ENCODE results near the gene ACKR1.

ACKR1 gene

GRCh38 chr1:159203610-159204009, 1.1 kb upstream of the ACKR1 start:
- TF ChIP-seq CTCF (IDR thresholded peaks at IDR 0.05; ENCODE audit: extremely low read depth, missing control alignments), result no peak
- DNase-seq (ENCODE audit: low spot score), result no peak

- no peak for TF ChIP-seq CTCF (IDR thresholded peaks at IDR 0.05; ENCODE audit: extremely low read depth, missing control alignments)
- DNase-seq (ENCODE audit: low spot score), result no peak
Measured at GRCh38 chr1:159205225-159205624, 550 bp downstream of the ACKR1 start.

GRCh38 chr1:159206110-159206509, 1.4 kb downstream of the ACKR1 start:
- TF ChIP-seq CTCF (IDR thresholded peaks at IDR 0.05; ENCODE audit: extremely low read depth, missing control alignments), result no peak
- DNase-seq (ENCODE audit: low spot score), result no peak

GRCh38 chr1:159207080-159207479, 2.4 kb downstream of the ACKR1 start:
- no peak for TF ChIP-seq CTCF (IDR thresholded peaks at IDR 0.05; ENCODE audit: extremely low read depth, missing control alignments)
- DNase-seq (ENCODE audit: low spot score), result no peak

- no peak for TF ChIP-seq CTCF (IDR thresholded peaks at IDR 0.05; ENCODE audit: extremely low read depth, missing control alignments)
- DNase-seq (ENCODE audit: low spot score), result no peak
Measured at GRCh38 chr1:159207774-159208173, 3.1 kb downstream of the ACKR1 start.

GRCh38 chr1:159208175-159208825, 3.6 kb downstream of the ACKR1 start:
- TF ChIP-seq CTCF (IDR thresholded peaks at IDR 0.05; ENCODE audit: extremely low read depth, missing control alignments), result no peak
- DNase-seq (ENCODE audit: low spot score), result no peak

- no peak for TF ChIP-seq CTCF (IDR thresholded peaks at IDR 0.05; ENCODE audit: extremely low read depth, missing control alignments)
- no peak for DNase-seq (ENCODE audit: low spot score)
Measured at GRCh38 chr1:159209061-159209460, 4.4 kb downstream of the ACKR1 start.

Data from GM20000 (cell line).